ENCODE results near the gene RPRD1A. TPM values are rescaled to one million over a fixed set of nuclear protein-coding genes. Genes with fewer than 3 reads are reported as not detected.

RPRD1A gene
- total RNA-seq, 2 experiments from 2014 or later, result 21.8 to 25.1 TPM

GRCh38 chr18:36050479-36050878 lies 16.9 kb downstream of the RPRD1A start:
- ATAC-seq (ENCODE audit: poor library complexity) (no peak), DNase-seq (no peak)
- Mint-ChIP-seq H3K27ac (no peak overlapping the region), H3K36me3 (ENCODE audit: low read depth) (peaks cover 67% of the 10 kb centered on the region), H3K4me3 (no peak overlapping the region), H3K4me1 (ENCODE audit: low read depth) (peaks cover 73% of the 10 kb centered on the region), H3K27me3 (no peaks in the 10 kb centered on the region), H3K9me3 (peaks cover 16% of the 10 kb centered on the region)
- Histone ChIP-seq H3K4me3 (ENCODE audit: low read length) (no peak overlapping the region), H3K9me3 (ENCODE audit: control insufficient read depth in 1 of 2, insufficient read depth in 1 of 2, low read length in 2 of 2) (peaks cover 0 to 8% of the 10 kb centered on the region in 2 experiments), H3K27ac (ENCODE audit: low read depth in 1 of 2, low read length in 2 of 2) (no peak overlapping the region), H3K27me3 (ENCODE audit: control insufficient read depth in 1 of 2, insufficient read depth in 2 of 2, low read length in 2 of 2) (no peaks in the 10 kb centered on the region), H3K4me1 (ENCODE audit: insufficient read depth, low read length) (no peaks in the 10 kb centered on the region), H3K36me3 (ENCODE audit: insufficient read depth, low read length) (no peaks in the 10 kb centered on the region)
- intact Hi-C loops (cut with DNase I, micrococcal nuclease), result no loop called here
- ChIA-PET CTCF (no interaction called here), POLR2A (no interaction called here)
- no peak for TF ChIP-seq CTCF (IDR thresholded peaks at IDR 0.05)

GRCh38 chr18:36047521-36047920 lies 19.8 kb downstream of the RPRD1A start:
- H3K27me3 ChIP-seq (ENCODE audit: control insufficient read depth in 1 of 2, insufficient read depth in 2 of 2, low read length in 2 of 2), result no peaks in the 10 kb centered on the region
- intact Hi-C loops (cut with DNase I, micrococcal nuclease), result no loop called here
- peaks cover 0 to 8% of the 10 kb centered on the region in 2 experiments for H3K9me3 ChIP-seq (ENCODE audit: control insufficient read depth in 1 of 2, insufficient read depth in 1 of 2, low read length in 2 of 2)
- peaks cover 67% of the 10 kb centered on the region for H3K4me1 Mint-ChIP-seq (ENCODE audit: low read depth)
- no peaks in the 10 kb centered on the region for H3K36me3 ChIP-seq (ENCODE audit: insufficient read depth, low read length)
- peaks cover 40% of the 10 kb centered on the region for H3K36me3 Mint-ChIP-seq (ENCODE audit: low read depth)
- POLR2A ChIA-PET, result no interaction called here
- H3K4me3 Mint-ChIP-seq, result no peak overlapping the region
- no peak overlapping the region for H3K27ac ChIP-seq (ENCODE audit: low read depth in 1 of 2, low read length in 2 of 2)
- TF ChIP-seq CTCF (IDR thresholded peaks at IDR 0.05), result no peak
- H3K27me3 Mint-ChIP-seq, result no peaks in the 10 kb centered on the region
- no peak for DNase-seq
- no peak for ATAC-seq (ENCODE audit: poor library complexity)
- H3K4me1 ChIP-seq (ENCODE audit: insufficient read depth, low read length), result peaks cover 7% of the 10 kb centered on the region
- peaks cover 16% of the 10 kb centered on the region for H3K9me3 Mint-ChIP-seq
- H3K4me3 ChIP-seq (ENCODE audit: low read length), result no peak overlapping the region
- no peak overlapping the region for H3K27ac Mint-ChIP-seq
- CTCF ChIA-PET, result no interaction called here

GRCh38 chr18:36046898-36047297 lies 20.5 kb downstream of the RPRD1A start:
- CTCF ChIA-PET, result no interaction called here

More at GRCh38 chr18:36046898-36047297, 20.5 kb downstream of the RPRD1A start:
- POLR2A ChIA-PET, result no interaction called here
- intact Hi-C loops (cut with DNase I, micrococcal nuclease), result no loop called here
- ATAC-seq (ENCODE audit: poor library complexity) (no peak), DNase-seq (no peak)
- Histone ChIP-seq H3K9me3 (ENCODE audit: control insufficient read depth in 1 of 2, insufficient read depth in 1 of 2, low read length in 2 of 2) (peaks cover 0 to 8% of the 10 kb centered on the region in 2 experiments), H3K36me3 (ENCODE audit: insufficient read depth, low read length) (no peaks in the 10 kb centered on the region), H3K27me3 (ENCODE audit: control insufficient read depth in 1 of 2, insufficient read depth in 2 of 2, low read length in 2 of 2) (no peaks in the 10 kb centered on the region), H3K27ac (ENCODE audit: low read depth in 1 of 2, low read length in 2 of 2) (no peak overlapping the region), H3K4me1 (ENCODE audit: insufficient read depth, low read length) (peaks cover 7% of the 10 kb centered on the region), H3K4me3 (ENCODE audit: low read length) (no peak overlapping the region)
- TF ChIP-seq CTCF (IDR thresholded peaks at IDR 0.05), result no peak
- peaks cover 34% of the 10 kb centered on the region for H3K36me3 Mint-ChIP-seq (ENCODE audit: low read depth)
- H3K4me3 Mint-ChIP-seq, result no peak overlapping the region
- peaks cover 15% of the 10 kb centered on the region for H3K9me3 Mint-ChIP-seq
- peaks cover 67% of the 10 kb centered on the region for H3K4me1 Mint-ChIP-seq (ENCODE audit: low read depth)
- no peaks in the 10 kb centered on the region for H3K27me3 Mint-ChIP-seq
- H3K27ac Mint-ChIP-seq, result no peak overlapping the region
